ENCODE measurements around the gene IPCEF1. TPM values are rescaled to one million over a fixed set of nuclear protein-coding genes. Genes with fewer than 3 reads are reported as not detected.

The IPCEF1 gene
- total RNA-seq, 4 donors from 2014 or later: 3.1 to 9.7 (median 3.4) TPM

DNA sequence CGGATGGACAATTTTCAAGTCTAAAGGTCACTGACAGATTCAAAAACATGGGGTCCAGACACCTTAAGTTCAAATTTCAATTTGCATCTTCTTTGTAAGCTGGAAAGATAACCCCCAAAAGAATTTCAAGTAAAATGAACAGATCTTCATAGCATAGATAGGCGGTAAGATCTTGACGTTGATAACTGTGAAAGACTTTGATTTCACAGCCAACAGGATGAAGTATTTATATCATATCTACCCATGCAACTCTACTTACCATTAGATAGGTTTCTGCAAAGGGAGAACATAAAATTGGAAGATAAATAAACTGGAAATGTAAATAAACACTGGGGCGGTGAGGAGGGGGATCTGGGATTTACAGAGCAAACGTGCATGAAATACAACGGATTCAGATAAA lies 137.8 kb downstream of the IPCEF1 start:
- Histone ChIP-seq H3K27ac (no peak overlapping the region), H3K27me3 (no peaks in the 10 kb centered on the region), H3K36me3 (no peaks in the 10 kb centered on the region), H3K9me3 (no peaks in the 10 kb centered on the region), H3K4me1 (no peaks in the 10 kb centered on the region), H3K4me3 (no peak overlapping the region)
- no peak for DNase-seq
- no peak for TF ChIP-seq POLR2A (IDR thresholded peaks at IDR 0.05)
- TF ChIP-seq, protein P1, sequence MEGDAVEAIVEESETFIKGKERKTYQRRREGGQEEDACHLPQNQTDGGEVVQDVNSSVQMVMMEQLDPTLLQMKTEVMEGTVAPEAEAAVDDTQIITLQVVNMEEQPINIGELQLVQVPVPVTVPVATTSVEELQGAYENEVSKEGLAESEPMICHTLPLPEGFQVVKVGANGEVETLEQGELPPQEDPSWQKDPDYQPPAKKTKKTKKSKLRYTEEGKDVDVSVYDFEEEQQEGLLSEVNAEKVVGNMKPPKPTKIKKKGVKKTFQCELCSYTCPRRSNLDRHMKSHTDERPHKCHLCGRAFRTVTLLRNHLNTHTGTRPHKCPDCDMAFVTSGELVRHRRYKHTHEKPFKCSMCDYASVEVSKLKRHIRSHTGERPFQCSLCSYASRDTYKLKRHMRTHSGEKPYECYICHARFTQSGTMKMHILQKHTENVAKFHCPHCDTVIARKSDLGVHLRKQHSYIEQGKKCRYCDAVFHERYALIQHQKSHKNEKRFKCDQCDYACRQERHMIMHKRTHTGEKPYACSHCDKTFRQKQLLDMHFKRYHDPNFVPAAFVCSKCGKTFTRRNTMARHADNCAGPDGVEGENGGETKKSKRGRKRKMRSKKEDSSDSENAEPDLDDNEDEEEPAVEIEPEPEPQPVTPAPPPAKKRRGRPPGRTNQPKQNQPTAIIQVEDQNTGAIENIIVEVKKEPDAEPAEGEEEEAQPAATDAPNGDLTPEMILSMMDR (IDR thresholded peaks at IDR 0.05): no peak
- intact Hi-C loops (cut with DNase I; ENCODE audit: low total_unique reads): no loop called here

DNA sequence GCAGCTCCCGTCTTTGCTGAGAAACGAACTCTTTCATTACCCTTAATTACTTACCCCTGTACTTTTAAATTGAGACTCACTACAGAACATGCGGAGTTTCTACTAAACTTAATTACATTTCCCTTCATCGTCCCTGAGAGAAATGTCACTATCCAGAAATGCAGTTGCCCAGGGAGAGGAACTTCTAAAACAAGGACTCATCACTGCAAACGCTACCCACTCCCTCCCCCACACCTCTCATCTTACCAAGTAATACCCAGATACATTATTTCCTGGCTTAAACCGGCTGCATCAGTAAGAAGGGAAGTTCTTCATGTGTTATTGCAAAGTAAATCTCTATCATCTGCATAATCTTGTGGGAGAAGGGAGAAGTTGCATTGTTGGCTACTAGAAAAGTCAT lies 138.3 kb downstream of the IPCEF1 start:
- no peak for TF ChIP-seq POLR2A (IDR thresholded peaks at IDR 0.05)
- TF ChIP-seq, protein P1 (IDR thresholded peaks at IDR 0.05): no peak
- Histone ChIP-seq H3K4me1 (no peaks in the 10 kb centered on the region), H3K36me3 (no peaks in the 10 kb centered on the region), H3K27me3 (no peaks in the 10 kb centered on the region), H3K27ac (no peak overlapping the region), H3K9me3 (no peaks in the 10 kb centered on the region), H3K4me3 (no peak overlapping the region)
- intact Hi-C loops (cut with DNase I; ENCODE audit: low total_unique reads): no loop called here
- no peak for DNase-seq

DNA sequence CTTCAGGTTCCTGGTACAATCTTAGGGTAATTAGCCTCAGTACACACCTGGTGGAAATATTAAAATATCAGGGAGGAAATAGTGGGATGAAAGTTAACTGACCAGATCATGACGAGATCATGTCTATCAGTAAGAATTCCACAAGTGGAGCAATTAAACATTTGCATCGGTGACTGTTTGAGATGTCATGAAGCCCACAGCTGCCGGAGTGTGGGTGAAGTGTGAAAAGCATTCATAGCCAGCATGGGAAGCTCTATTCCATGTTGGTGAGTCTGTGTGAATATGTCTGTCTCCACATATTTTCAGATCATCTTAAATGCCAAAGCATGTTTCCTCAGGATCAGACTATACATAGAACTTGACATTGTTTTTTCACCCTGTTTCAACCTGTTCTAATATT lies 142.8 kb downstream of the IPCEF1 start:
- H3K4me3 ChIP-seq: no peak overlapping the region
- H3K27ac ChIP-seq: no peak overlapping the region
- no peaks in the 10 kb centered on the region for H3K27me3 ChIP-seq
- intact Hi-C loops (cut with DNase I; ENCODE audit: low total_unique reads): no loop called here
- DNase-seq: no peak
- H3K4me1 ChIP-seq: no peaks in the 10 kb centered on the region
- H3K36me3 ChIP-seq: no peaks in the 10 kb centered on the region
- no peaks in the 10 kb centered on the region for H3K9me3 ChIP-seq
- TF ChIP-seq, protein P1 (IDR thresholded peaks at IDR 0.05): no peak
- TF ChIP-seq POLR2A (IDR thresholded peaks at IDR 0.05): no peak

DNA sequence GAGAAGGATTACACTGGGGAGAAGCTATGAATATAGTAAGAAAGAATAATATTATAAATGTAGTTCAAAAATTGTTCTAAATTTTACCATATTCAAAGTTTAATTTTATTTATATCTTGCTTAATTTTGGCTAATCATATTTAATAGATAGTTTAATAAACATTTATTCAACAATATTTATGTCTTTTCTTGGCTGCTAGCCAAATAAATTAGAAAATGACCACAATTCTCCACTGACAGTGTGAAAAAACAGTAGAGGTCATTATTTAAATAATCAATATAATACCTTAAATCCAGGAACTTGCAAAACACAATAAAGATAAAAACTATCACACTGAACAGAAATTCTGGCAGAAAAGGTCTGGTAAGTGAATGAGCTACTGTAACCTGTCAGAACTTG lies 145.9 kb downstream of the IPCEF1 start:
- H3K27ac ChIP-seq: no peak overlapping the region
- no peaks in the 10 kb centered on the region for H3K27me3 ChIP-seq
- H3K4me3 ChIP-seq: no peak overlapping the region
- no peaks in the 10 kb centered on the region for H3K4me1 ChIP-seq
- H3K9me3 ChIP-seq: no peaks in the 10 kb centered on the region
- DNase-seq: no peak
- TF ChIP-seq, protein P1 (IDR thresholded peaks at IDR 0.05): no peak
- intact Hi-C loops (cut with DNase I; ENCODE audit: low total_unique reads): no loop called here
- H3K36me3 ChIP-seq: no peaks in the 10 kb centered on the region

DNA sequence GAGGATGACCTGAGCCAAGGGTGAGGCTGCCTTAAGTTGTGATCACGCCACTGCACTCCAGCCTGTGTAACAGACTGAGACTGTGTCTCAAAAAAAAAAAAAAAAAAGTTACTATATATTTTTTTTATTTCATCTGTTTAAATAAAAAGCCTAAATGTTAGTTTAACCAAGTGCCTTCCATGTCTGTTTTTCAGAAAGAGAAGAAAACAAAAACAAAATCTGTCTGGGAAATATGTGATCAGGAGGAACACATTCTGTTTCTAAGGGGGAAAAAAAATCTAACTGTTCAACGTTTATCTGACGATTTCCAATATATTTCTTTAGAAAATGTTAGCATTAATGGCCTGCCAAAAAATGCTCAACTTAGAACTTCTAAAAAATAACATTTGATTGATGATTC lies 147.0 kb downstream of the IPCEF1 start:
- H3K9me3 ChIP-seq: no peaks in the 10 kb centered on the region
- H3K27ac ChIP-seq: no peak overlapping the region
- intact Hi-C loops (cut with DNase I; ENCODE audit: low total_unique reads): no loop called here
- TF ChIP-seq, protein P1 (IDR thresholded peaks at IDR 0.05): no peak
- no peak for TF ChIP-seq POLR2A (IDR thresholded peaks at IDR 0.05)
- H3K36me3 ChIP-seq: no peaks in the 10 kb centered on the region
- no peaks in the 10 kb centered on the region for H3K27me3 ChIP-seq
- H3K4me3 ChIP-seq: no peak overlapping the region
- no peak for DNase-seq
- H3K4me1 ChIP-seq: no peaks in the 10 kb centered on the region
